Thymus (tissue), 11 donors: Measurements from ENCODE around the gene STEAP3. TPM values are rescaled to one million over a fixed set of nuclear protein-coding genes. Genes with fewer than 3 reads are reported as not detected.

ENCODE experiments used
- DNase-seq, 9 donors: peaks; one replicate each; pipeline ENCODE4 v3.0.0-alpha.2; 2013; ENCODE audit warnings: low spot score in 9 of 9, low read depth in 6 of 9, missing footprints in 1 of 9
- H3K27ac ChIP-seq, 2 donors: one replicate each; pipeline ENCODE4 v1.5.1; 2013; ENCODE audit warnings: control low read depth in 1 of 2, low read depth in 1 of 2, low read length in 1 of 2, mild to moderate bottlenecking in 1 of 2, moderate library complexity in 1 of 2
- H3K27me3 ChIP-seq, 2 donors: one replicate each; pipeline ENCODE4 v1.5.1; 2013; ENCODE audit warnings: low read length in 1 of 2; ENCODE audit not compliant: control insufficient read depth in 2 of 2, insufficient read depth in 1 of 2
- H3K36me3 ChIP-seq, 2 donors: one replicate each; pipeline ENCODE4 v1.5.1; 2013; ENCODE audit warnings: low read length in 1 of 2, mild to moderate bottlenecking in 1 of 2, moderate library complexity in 1 of 2; ENCODE audit not compliant: control insufficient read depth in 2 of 2, insufficient read depth in 2 of 2
- H3K4me1 ChIP-seq, 2 donors: one replicate each; pipeline ENCODE4 v1.5.1; 2013; ENCODE audit warnings: low read length in 2 of 2; ENCODE audit not compliant: control insufficient read depth in 2 of 2, insufficient read depth in 2 of 2
- H3K4me3 ChIP-seq, 2 donors: one replicate each; pipeline ENCODE4 v1.5.1; 2013; ENCODE audit warnings: low read length in 2 of 2, control low read depth in 1 of 2, mild to moderate bottlenecking in 1 of 2
- H3K9me3 ChIP-seq, 2 donors: one replicate each; pipeline ENCODE4 v1.5.1; 2013; ENCODE audit warnings: low read length in 1 of 2, mild to moderate bottlenecking in 1 of 2; ENCODE audit not compliant: control insufficient read depth in 2 of 2, insufficient read depth in 1 of 2
- WGBS: extraction: QIAGEN DNeasy Blood & Tissue Kit; methylation state at CpG from one replicate; pipeline ENCODE4 v1.1.7; 2013; 5-methylcytosine and 5-hydroxymethylcytosine counted together
- polyA plus RNA-seq: library from polyadenylated mRNA; stranded (reverse); fragments of 200-250 nt; gene quantifications from one replicate; pipeline ENCODE4 v1.2.3, GENCODE V29; 2013
- total RNA-seq: library from RNA; stranded (reverse); fragments of 120-200 nt; gene quantifications from one replicate; pipeline ENCODE4 v1.2.4, GENCODE V29; 2013
- donor health status: healthy.

Gene STEAP3
- total and polyA plus RNA-seq, 2 donors = 0.90 to 5.5 TPM

DNA sequence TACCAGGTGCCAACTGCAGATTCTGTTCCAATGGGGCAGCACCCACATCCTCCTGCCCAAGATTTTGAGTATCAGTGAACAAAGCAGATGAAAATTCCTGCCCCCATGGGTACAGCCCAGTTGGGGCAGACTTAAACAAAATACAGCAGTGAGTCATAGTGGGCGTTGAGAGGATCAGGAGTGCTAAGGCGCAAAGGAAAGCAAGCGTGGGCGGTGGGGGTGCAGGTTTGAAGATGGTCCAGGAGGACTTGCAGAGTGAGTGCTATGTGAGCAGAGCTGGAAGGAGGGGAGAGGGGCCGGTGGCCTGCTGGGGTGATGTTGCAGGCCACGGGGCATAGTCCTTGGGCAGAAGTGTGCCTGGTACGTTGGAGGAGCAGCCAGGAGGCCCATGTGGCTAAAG, 24.7 kb downstream of the STEAP3 start:
- Histone ChIP-seq H3K4me3 (no peak overlapping the region), H3K36me3 (no peaks in the 10 kb centered on the region), H3K27ac (no peak overlapping the region), H3K27me3 (no peaks in the 10 kb centered on the region), H3K4me1 (no peaks in the 10 kb centered on the region), H3K9me3 (peaks cover 0 to 4% of the 10 kb centered on the region in 2 donors)
- no peak for DNase-seq
- WGBS = 89% methylated on average over 7 of the region's 7 CpGs

DNA sequence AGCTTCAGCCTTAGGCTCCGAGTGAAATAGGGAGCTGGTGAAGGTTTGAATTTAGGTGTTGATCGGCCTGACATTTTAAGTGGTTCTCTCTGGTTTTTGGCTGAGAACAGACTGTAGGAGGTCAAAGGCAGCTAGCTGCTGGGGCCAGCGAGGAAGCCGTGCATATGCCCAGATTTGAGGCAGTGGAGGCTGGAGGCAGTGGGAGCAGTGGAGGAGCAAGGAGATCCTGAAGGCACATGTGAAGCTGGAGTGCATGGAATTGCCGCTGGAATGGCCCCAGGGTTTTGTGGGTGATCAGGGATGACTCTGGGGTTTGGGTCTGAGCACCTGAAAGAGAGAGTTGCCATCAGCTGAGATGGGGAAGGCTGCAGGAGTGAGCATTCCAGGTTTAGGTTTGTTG, 25.1 kb downstream of the STEAP3 start:
- no peak for DNase-seq
- 97% methylated on average over 5 of the region's 5 CpGs for WGBS
- H3K4me3 ChIP-seq = no peak overlapping the region
- H3K27ac ChIP-seq = no peak overlapping the region
- H3K27me3 ChIP-seq = no peaks in the 10 kb centered on the region
- peaks cover 0 to 4% of the 10 kb centered on the region in 2 donors for H3K9me3 ChIP-seq
- H3K36me3 ChIP-seq = no peaks in the 10 kb centered on the region
- no peaks in the 10 kb centered on the region for H3K4me1 ChIP-seq

DNA sequence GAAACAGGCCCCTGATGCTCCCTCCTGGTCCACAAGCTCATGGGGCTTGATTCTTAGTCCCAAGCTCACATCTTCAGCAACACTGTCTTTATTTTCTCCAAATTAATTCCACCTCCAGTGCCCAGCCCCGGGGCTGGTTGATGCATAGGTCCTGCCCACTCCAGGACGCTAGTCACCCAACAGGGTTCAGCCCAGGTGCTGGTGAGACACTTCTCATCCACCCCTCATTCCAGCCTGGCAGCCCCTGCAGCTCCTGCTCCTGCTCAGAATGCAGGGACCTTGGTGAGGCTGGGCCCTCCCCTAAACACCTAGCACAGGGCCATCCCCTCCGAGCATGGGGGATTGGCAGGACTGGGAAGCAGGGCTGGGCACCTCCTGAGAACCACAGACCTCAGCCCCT, 25.7 kb downstream of the STEAP3 start:
- H3K27ac ChIP-seq = no peak overlapping the region
- no peak for DNase-seq
- no peaks in the 10 kb centered on the region for H3K27me3 ChIP-seq
- H3K9me3 ChIP-seq = peaks cover 0 to 4% of the 10 kb centered on the region in 2 donors
- no peaks in the 10 kb centered on the region for H3K36me3 ChIP-seq
- no peak overlapping the region for H3K4me3 ChIP-seq
- H3K4me1 ChIP-seq = no peaks in the 10 kb centered on the region
- 92% methylated on average over 3 of the region's 3 CpGs for WGBS

DNA sequence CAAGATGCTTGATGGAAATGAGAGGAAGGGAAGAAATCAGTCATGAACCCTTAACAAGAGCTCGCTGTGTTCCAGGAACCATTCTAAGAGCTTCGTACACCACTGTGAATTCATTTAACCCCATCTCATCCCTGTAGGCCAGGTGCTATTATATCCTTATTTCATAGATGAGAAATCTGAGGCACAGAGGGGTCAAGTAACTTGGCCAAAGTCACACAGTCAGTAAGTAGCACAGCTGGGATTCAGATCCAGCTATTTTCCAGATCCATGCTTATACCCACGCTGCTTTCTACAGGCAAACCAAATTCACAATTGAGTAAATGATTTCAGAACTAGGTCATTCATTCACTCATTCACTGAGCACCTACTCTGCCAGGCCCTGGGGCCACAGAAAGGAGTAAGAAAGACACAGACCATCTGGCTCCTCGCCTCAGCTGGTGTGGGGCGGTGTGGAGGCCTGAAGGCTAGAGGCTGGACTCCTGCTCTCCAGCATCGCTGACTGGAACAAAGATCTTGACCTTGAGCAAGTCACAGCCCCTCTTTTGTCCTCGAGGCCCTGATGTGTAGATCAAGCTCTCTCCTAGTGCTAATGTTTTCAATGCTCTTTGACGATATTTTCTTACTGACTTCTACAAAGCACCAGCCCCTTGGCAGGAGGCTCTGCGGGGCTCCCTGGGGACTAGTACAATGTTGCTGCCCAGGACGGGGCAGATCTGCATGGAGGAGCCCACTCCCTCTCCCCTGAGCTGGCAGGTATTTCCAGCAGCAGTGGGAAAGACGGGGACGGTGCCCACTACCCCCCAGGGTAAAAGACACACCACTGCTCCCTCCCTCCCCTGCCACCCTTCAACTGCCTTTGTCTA, 26.5 kb downstream of the STEAP3 start:
- H3K4me3 ChIP-seq = no peak overlapping the region
- no peak for DNase-seq
- no peaks in the 10 kb centered on the region for H3K4me1 ChIP-seq
- WGBS = 92% methylated on average over 12 of the region's 12 CpGs
- no peak overlapping the region for H3K27ac ChIP-seq
- H3K9me3 ChIP-seq = peaks cover 0 to 4% of the 10 kb centered on the region in 2 donors
- no peaks in the 10 kb centered on the region for H3K27me3 ChIP-seq
- no peaks in the 10 kb centered on the region for H3K36me3 ChIP-seq

DNA sequence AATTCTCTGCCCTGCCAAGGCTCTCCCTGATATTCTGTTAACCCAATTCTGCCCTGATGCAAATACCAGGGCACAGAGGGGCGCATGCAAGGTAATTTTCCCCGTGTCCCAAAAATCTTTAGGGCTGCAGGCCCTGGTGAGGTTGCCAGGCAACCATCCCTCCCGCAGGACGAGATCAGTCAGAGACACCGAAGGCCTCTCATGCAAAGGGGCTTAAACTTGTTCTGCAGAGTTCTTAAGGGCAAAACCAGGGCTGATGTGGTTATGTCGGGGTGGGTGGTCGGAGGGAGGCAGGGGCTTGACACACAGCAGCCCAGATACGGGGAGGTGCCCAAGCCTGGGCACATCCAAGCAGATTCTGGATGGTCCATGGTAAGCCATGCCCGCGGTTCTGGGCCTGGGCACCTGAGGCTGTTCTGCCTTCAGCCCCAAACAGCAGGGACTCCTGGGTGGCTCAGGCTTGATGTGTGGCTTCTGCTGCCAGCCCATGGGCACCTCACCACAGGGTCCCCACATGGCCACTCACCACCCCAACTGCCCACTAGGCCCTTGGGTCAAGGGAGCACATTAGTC, 27.2 kb downstream of the STEAP3 start:
- no peaks in the 10 kb centered on the region for H3K9me3 ChIP-seq
- H3K4me1 ChIP-seq = no peaks in the 10 kb centered on the region
- H3K27me3 ChIP-seq = no peaks in the 10 kb centered on the region
- no peak overlapping the region for H3K27ac ChIP-seq
- 93% methylated on average over 10 of the region's 10 CpGs for WGBS
- H3K36me3 ChIP-seq = no peaks in the 10 kb centered on the region
- H3K4me3 ChIP-seq = no peak overlapping the region
- no peak for DNase-seq

DNA sequence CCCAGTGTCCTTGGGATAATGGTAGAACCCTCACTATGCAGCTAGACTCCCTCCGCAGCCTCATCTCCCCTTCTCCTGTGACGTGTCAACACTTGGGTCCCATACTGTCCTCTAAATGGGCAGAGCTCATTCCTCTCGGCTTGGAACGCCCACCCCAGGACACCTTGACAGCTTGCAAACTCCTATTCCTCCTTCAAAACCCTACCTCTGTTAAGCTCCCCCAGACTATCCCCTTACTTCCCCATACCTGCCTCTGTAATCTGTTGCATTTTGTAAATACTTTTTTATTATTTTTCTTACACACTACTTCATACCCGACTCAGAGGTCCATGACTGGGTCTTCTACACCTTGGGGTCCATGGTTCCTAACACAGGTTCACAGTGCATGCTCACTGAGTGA, 28.0 kb downstream of the STEAP3 start:
- Histone ChIP-seq H3K36me3 (no peaks in the 10 kb centered on the region), H3K4me1 (no peaks in the 10 kb centered on the region), H3K27ac (no peak overlapping the region), H3K9me3 (no peaks in the 10 kb centered on the region), H3K4me3 (no peak overlapping the region), H3K27me3 (no peaks in the 10 kb centered on the region)
- DNase-seq = no peak
- 97% methylated on average over 5 of the region's 5 CpGs for WGBS

DNA sequence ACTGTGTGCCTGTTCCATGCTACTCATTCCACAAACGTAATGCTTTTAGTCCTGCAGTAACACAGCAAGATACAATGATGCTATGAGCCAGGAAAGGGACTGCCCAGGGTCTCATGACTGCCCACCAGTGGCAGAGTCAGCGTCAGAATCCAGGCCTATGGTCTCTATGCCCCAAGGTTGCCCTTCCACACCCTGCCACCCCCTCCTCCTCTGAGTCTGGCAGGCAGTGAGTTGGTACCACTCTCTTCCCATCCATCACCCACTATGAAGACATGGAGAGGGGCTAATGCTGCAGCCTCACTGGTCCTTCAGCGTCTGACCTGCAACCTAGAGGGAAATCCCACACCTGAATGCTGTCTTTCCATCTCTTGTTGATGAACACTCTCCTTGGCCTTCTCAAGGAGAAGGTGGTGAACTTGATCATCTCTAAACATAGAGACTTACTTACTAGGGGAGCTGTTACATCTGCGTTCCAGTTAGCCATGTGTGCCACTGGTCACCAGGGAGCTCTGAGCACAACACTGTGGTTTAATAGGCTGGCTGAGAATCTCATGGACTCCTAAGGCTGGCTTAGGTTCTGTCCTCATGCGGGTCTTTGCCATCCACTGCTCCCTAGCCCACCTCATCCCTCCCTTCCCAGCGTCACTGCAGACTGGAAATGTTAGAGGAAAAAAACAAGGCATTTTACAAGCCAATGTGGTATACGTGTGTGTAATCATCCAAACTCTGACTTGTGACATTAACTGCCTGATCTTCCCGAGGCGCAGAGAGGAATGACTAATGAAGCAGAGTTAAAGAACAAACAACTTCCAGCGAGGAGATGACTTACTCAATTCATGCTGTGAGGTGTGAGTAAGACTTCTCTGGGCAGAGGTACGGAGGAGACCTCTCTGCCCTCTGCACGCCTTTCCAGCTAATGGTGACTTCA, 28.8 kb downstream of the STEAP3 start:
- no peaks in the 10 kb centered on the region for H3K9me3 ChIP-seq
- no peak overlapping the region for H3K27ac ChIP-seq
- no peaks in the 10 kb centered on the region for H3K27me3 ChIP-seq
- H3K4me1 ChIP-seq = no peaks in the 10 kb centered on the region
- H3K4me3 ChIP-seq = no peak overlapping the region
- no peak for DNase-seq
- no peaks in the 10 kb centered on the region for H3K36me3 ChIP-seq
- WGBS = 90% methylated on average over 12 of the region's 12 CpGs

DNA sequence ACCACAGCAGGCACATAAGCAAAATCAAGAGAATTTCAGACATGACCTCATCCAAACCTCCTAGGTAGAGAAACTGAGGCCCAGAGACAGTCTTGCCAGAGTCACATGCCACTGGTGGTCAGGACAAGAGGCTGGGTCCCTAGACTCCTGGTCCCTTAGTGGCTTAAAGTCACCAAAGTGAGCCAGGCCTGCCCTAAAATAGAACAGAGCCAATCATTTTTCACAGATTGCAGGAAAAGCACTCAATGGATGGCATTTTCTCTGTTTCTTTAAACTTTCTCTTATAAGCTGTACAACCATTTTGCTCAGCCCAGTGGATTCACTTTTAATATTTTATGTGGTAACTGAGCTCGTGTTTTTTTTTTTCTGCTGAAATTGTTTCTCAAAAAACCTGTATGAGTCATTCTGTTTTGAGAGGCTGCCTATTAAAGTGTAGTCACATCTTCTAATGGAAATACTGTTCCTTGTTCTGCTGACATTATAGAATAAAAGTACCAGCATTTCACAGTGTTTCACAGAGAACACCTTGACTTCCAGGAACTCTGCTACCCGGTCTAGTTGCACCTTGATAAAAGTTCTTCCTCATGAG, 29.6 kb downstream of the STEAP3 start:
- Histone ChIP-seq H3K36me3 (no peaks in the 10 kb centered on the region), H3K27ac (no peak overlapping the region), H3K9me3 (no peaks in the 10 kb centered on the region), H3K4me3 (no peak overlapping the region), H3K27me3 (no peaks in the 10 kb centered on the region), H3K4me1 (no peaks in the 10 kb centered on the region)
- 87% methylated on average over 2 of the region's 2 CpGs for WGBS
- DNase-seq = no peak
